HepG2 (cell line): ENCODE data around the gene CDT1. TPM values are rescaled to one million over a fixed set of nuclear protein-coding genes. Genes with fewer than 3 reads are reported as not detected.

Experiments
- ARID2 ChIP-seq: sonication (generic); formaldehyde crosslinking; IDR thresholded peaks from 2 replicates; pipeline ENCODE4 v1.8.1; 2022; ENCODE audit warnings: mild to moderate bottlenecking, missing genetic modification reagents, borderline replicate concordance
- DDIT3 ChIP-seq: sonication (generic); formaldehyde crosslinking; IDR thresholded peaks from 2 replicates; pipeline ENCODE4 v1.4.0; 2020; ENCODE audit warnings: mild to moderate bottlenecking, missing genetic modification reagents
- FIP1L1 ChIP-seq: fragments of 200-400 bp; formaldehyde crosslinking; IDR thresholded peaks from 2 replicates; pipeline ENCODE4 v1.6.1; 2018; ENCODE audit warnings: low read depth, mild to moderate bottlenecking, low read length, moderate library complexity, borderline replicate concordance; ENCODE audit not compliant: insufficient read depth
- HNRNPUL1 ChIP-seq: fragments of 200-400 bp; formaldehyde crosslinking; IDR thresholded peaks from 2 replicates; pipeline ENCODE4 v1.6.1; 2017; ENCODE audit warnings: low read depth, mild to moderate bottlenecking, low read length, moderate library complexity
- KMT2B ChIP-seq: IDR thresholded peaks from 2 replicates; pipeline ENCODE4 v1.6.1; 2016; ENCODE audit warnings: missing genetic modification reagents, missing compliant biosample characterization
- MTA1 ChIP-seq: sonication (generic); formaldehyde crosslinking; IDR thresholded peaks from 2 replicates; pipeline ENCODE4 v1.4.0; 2020; ENCODE audit warnings: missing genetic modification reagents, mild to moderate bottlenecking, borderline replicate concordance
- PHF21A ChIP-seq: sonication (generic); formaldehyde crosslinking; IDR thresholded peaks from 2 replicates; pipeline ENCODE4 v1.5.0; 2020; ENCODE audit warnings: mild to moderate bottlenecking, missing genetic modification reagents
- SNAPC2 ChIP-seq: sonication (generic); formaldehyde crosslinking; IDR thresholded peaks from 2 replicates; pipeline ENCODE4 v1.8.1; 2022; ENCODE audit warnings: mild to moderate bottlenecking, missing genetic modification reagents
- SNAPC4 ChIP-seq: sonication (generic); formaldehyde crosslinking; IDR thresholded peaks from 2 replicates; pipeline ENCODE4 v1.4.0; 2020; ENCODE audit warnings: mild to moderate bottlenecking, missing genetic modification reagents
- TERF1 ChIP-seq: sonication (generic); formaldehyde crosslinking; IDR thresholded peaks from 2 replicates; pipeline ENCODE4 v1.8.0; 2022; ENCODE audit warnings: mild to moderate bottlenecking, missing genetic modification reagents, moderate library complexity
- ZNF142 ChIP-seq: sonication (generic); formaldehyde crosslinking; IDR thresholded peaks from 2 replicates; pipeline ENCODE4 v1.4.0; 2020; ENCODE audit warnings: missing genetic modification reagents
- ZNF362 ChIP-seq: sonication (generic); formaldehyde crosslinking; IDR thresholded peaks from 2 replicates; pipeline ENCODE4 v1.4.0; 2020; ENCODE audit warnings: missing genetic modification reagents, mild to moderate bottlenecking, borderline replicate concordance
- ZNF547 ChIP-seq: sonication (generic); formaldehyde crosslinking; IDR thresholded peaks from 2 replicates; pipeline ENCODE4 v1.5.1; 2020; ENCODE audit warnings: mild to moderate bottlenecking, missing genetic modification reagents
- polyA plus RNA-seq, 8 experiments: library from polyadenylated mRNA; depleted of rRNA in 3 of 8; stranded (reverse) in 7 of 8; unstranded in 1 of 8; fragments of >200 nt; fragmentation: Illumina TruSeq in 4 of 8; extraction: Trizol in 4 of 8; gene quantifications; 2 replicates each; pipeline versions ENCODE4 v1.2.1 to v1.2.3, GENCODE V29; 2011 to 2016; ENCODE audit warnings: low read depth in 4 of 8, missing spikeins in 1 of 8, mixed read lengths in 1 of 8; ENCODE audit not compliant: insufficient read depth in 1 of 8
- total RNA-seq, 5 experiments: library from RNA; depleted of rRNA; stranded (reverse); fragments of >200 nt; fragmentation: Illumina TruSeq; extraction: Trizol; gene quantifications; 2 replicates each; pipeline ENCODE4 v1.2.3, GENCODE V29; 2016; ENCODE audit warnings: low read depth in 1 of 5

CDT1 gene
- total and polyA plus RNA-seq, 2 of the 13 experiments (the other 11 are each of a cell fraction or from before 2014, with no cell fraction given), result 23.1 to 23.8 TPM

- peak; percentile 85; the same call in 1 of the 2 replicates for TF ChIP-seq MTA1 (CRISPR knock-in tag)
- peak; percentile 69; the same call in 1 of the 2 replicates for TF ChIP-seq ARID2
- 0 out of 2 replicates have a peak, but pooled peaks have one; percentile 29 for TF ChIP-seq ZNF362 (CRISPR knock-in tag)
- TF ChIP-seq ZNF142 (CRISPR knock-in tag), result peak; percentile 74; the same call in 1 of the 2 replicates
- TF ChIP-seq HNRNPUL1, result no peak; the same call in 1 of the 2 replicates
- no peak; the same call in 1 of the 2 replicates for TF ChIP-seq KMT2B (CRISPR knock-in tag)
- no peak for TF ChIP-seq FIP1L1
- 0 out of 2 replicates have a peak, but pooled peaks have one; percentile 39 for TF ChIP-seq DDIT3 (CRISPR knock-in tag)
- peak; percentile 85 for TF ChIP-seq PHF21A (CRISPR knock-in tag)
- TF ChIP-seq ZNF547, result peak; percentile 96
- peak; percentile 55; the same call in 1 of the 2 replicates for TF ChIP-seq SNAPC2 (CRISPR knock-in tag)
- no peak for TF ChIP-seq SNAPC4
- TF ChIP-seq TERF1 (CRISPR knock-in tag), result peak; percentile 91
Measured at GRCh38 chr16:88811769-88812512, 8.4 kb downstream of the CDT1 start, which contains the start of gene APRT (continued).
